MM.1S (cell line): ENCODE measurements around the gene SLC6A7.

Experiments used
- DNase-seq: peaks from one replicate; pipeline ENCODE4 v3.0.0-alpha.2; 2015
- H2AFZ ChIP-seq: fragments of 300-600 bp; sonication (generic); 2 replicates; pipeline ENCODE4 v1.6.0; 2016; ENCODE audit warnings: antibody characterized with exemption, low read length
- H3F3A ChIP-seq: fragments of 300-600 bp; sonication (generic); 2 replicates; pipeline ENCODE4 v1.6.1; 2016; ENCODE audit warnings: mild to moderate bottlenecking, antibody characterized with exemption, low read length, moderate library complexity, mixed read lengths; ENCODE audit not compliant: insufficient read depth
- H3K27ac ChIP-seq: fragments of 300-600 bp; sonication (generic); 2 replicates; pipeline ENCODE4 v1.5.1; 2016; ENCODE audit warnings: mild to moderate bottlenecking, low read length
- H3K27me3 ChIP-seq: fragments of 300-600 bp; sonication (generic); replicated peaks from 2 replicates; pipeline ENCODE4 v1.6.0; 2016; ENCODE audit warnings: low read length; ENCODE audit not compliant: insufficient read depth
- H3K36me3 ChIP-seq: fragments of 300-600 bp; sonication (generic); replicated peaks from 2 replicates; pipeline ENCODE4 v1.6.1; 2016; ENCODE audit warnings: mild to moderate bottlenecking, low read length, mixed read lengths; ENCODE audit not compliant: insufficient read depth
- H3K4me1 ChIP-seq: fragments of 300-600 bp; sonication (generic); 2 replicates; pipeline ENCODE4 v1.6.1; 2016; ENCODE audit warnings: low read length, mixed read lengths
- H3K4me2 ChIP-seq: fragments of 300-600 bp; sonication (generic); 2 replicates; pipeline ENCODE4 v1.6.0; 2016; ENCODE audit warnings: low read depth, low read length
- H3K4me3 ChIP-seq: fragments of 300-600 bp; sonication (generic); 2 replicates; pipeline ENCODE4 v1.5.1; 2016; ENCODE audit warnings: low read length, mixed read lengths
- H3K79me2 ChIP-seq: fragments of 300-600 bp; sonication (generic); 2 replicates; pipeline ENCODE4 v1.6.1; 2016; ENCODE audit warnings: mixed run types, low read length, mixed read lengths
- H3K9ac ChIP-seq: fragments of 300-600 bp; sonication (generic); 2 replicates; pipeline ENCODE4 v1.6.1; 2016; ENCODE audit warnings: low read length, mixed read lengths
- H3K9me2 ChIP-seq: fragments of 300-600 bp; sonication (generic); replicated peaks from 2 replicates; pipeline ENCODE4 v1.6.1; 2016; ENCODE audit warnings: mild to moderate bottlenecking, low read length, mixed read lengths; ENCODE audit not compliant: insufficient read depth
- H3K9me3 ChIP-seq: fragments of 300-600 bp; sonication (generic); replicated peaks from 2 replicates; pipeline ENCODE4 v1.6.1; 2016; ENCODE audit warnings: mild to moderate bottlenecking, low read length, mixed read lengths; ENCODE audit not compliant: insufficient read depth
- H4K20me1 ChIP-seq: fragments of 300-600 bp; sonication (generic); 2 replicates; pipeline ENCODE4 v1.6.1; 2016; ENCODE audit warnings: mild to moderate bottlenecking, low read length, moderate library complexity, mixed read lengths; ENCODE audit not compliant: insufficient read depth
- CTCF ChIP-seq: fragments of 300-600 bp; sonication (generic); IDR thresholded peaks from 2 replicates; pipeline ENCODE4 v1.5.1; 2016; ENCODE audit warnings: antibody characterized with exemption, low read length, mixed read lengths
- EZH2 ChIP-seq: fragments of 300-600 bp; sonication (generic); optimal IDR thresholded peaks from 2 replicates; pipeline ENCODE3; 2017; ENCODE audit warnings: low read depth, mild to moderate bottlenecking, antibody characterized with exemption, low read length, mixed read lengths
- EZH2phosphoT487 ChIP-seq: fragments of 300-600 bp; sonication (generic); IDR thresholded peaks from 2 replicates; pipeline ENCODE4 v1.6.1; 2018; ENCODE audit warnings: antibody characterized with exemption, low read length

Gene SLC6A7

GRCh38 chr5:150158170-150158949, 31.5 kb upstream of the SLC6A7 start:
- H3K4me1 ChIP-seq, result no peaks in the 10 kb centered on the region
- H3K9ac ChIP-seq, result no peak overlapping the region
- no peak overlapping the region for H2AFZ ChIP-seq
- H3K9me2 ChIP-seq, result no peaks in the 10 kb centered on the region
- H4K20me1 ChIP-seq, result no peaks in the 10 kb centered on the region
- H3K9me3 ChIP-seq, result no peaks in the 10 kb centered on the region
- H3K4me2 ChIP-seq, result no peak overlapping the region
- no peaks in the 10 kb centered on the region for H3K27me3 ChIP-seq
- TF ChIP-seq CTCF (no peak), EZH2 (no peak), EZH2phosphoT487 (no peak)
- no peaks in the 10 kb centered on the region for H3K79me2 ChIP-seq
- H3K27ac ChIP-seq, result no peak overlapping the region
- no peaks in the 10 kb centered on the region for H3F3A ChIP-seq
- no peak for DNase-seq
- H3K4me3 ChIP-seq, result no peak overlapping the region
- H3K36me3 ChIP-seq, result no peaks in the 10 kb centered on the region

DNA sequence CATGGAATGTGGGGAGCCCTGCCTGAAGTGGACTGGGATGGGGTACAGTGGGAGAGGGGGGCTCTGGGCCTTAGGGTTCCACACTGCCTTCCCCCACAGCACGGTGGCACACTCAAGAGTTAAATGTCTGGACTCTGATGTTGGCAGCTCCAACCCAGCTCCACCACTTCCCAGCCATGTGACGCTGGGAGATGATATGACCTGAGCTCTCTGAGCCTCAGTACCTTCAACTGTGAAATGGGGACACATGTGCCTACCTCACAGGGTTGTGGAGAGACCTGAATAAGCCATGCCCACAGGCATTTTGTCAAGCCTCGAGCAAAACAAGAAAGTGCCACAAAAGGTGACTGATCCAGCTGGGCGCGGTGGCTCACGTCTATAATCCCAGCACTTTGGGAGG, 30.8 kb upstream of the SLC6A7 start:
- no peaks in the 10 kb centered on the region for H3K4me1 ChIP-seq
- H3F3A ChIP-seq, result no peaks in the 10 kb centered on the region
- H3K4me3 ChIP-seq, result no peak overlapping the region
- H3K27me3 ChIP-seq, result no peaks in the 10 kb centered on the region
- no peak for DNase-seq
- H3K9me3 ChIP-seq, result no peaks in the 10 kb centered on the region
- no peak overlapping the region for H3K9ac ChIP-seq
- no peaks in the 10 kb centered on the region for H4K20me1 ChIP-seq
- no peaks in the 10 kb centered on the region for H3K36me3 ChIP-seq
- H3K4me2 ChIP-seq, result no peak overlapping the region
- no peaks in the 10 kb centered on the region for H3K79me2 ChIP-seq
- H3K9me2 ChIP-seq, result no peaks in the 10 kb centered on the region
- H3K27ac ChIP-seq, result no peak overlapping the region
- no peak overlapping the region for H2AFZ ChIP-seq
- no peak for TF ChIP-seq CTCF
- TF ChIP-seq EZH2phosphoT487, result no peak
- TF ChIP-seq EZH2, result no peak

- no peak overlapping the region for H3K4me3 ChIP-seq
- no peaks in the 10 kb centered on the region for H4K20me1 ChIP-seq
- no peaks in the 10 kb centered on the region for H3F3A ChIP-seq
- no peaks in the 10 kb centered on the region for H3K9me2 ChIP-seq
- no peak overlapping the region for H3K4me2 ChIP-seq
- no peaks in the 10 kb centered on the region for H3K4me1 ChIP-seq
- TF ChIP-seq EZH2phosphoT487 (no peak), EZH2 (no peak), CTCF (no peak)
- H3K79me2 ChIP-seq, result no peaks in the 10 kb centered on the region
- no peak overlapping the region for H3K9ac ChIP-seq
- no peaks in the 10 kb centered on the region for H3K36me3 ChIP-seq
- DNase-seq, result no peak
- no peaks in the 10 kb centered on the region for H3K9me3 ChIP-seq
- H3K27ac ChIP-seq, result no peak overlapping the region
- no peak overlapping the region for H2AFZ ChIP-seq
- H3K27me3 ChIP-seq, result no peaks in the 10 kb centered on the region
Observed at GRCh38 chr5:150159741-150160179, 30.1 kb upstream of the SLC6A7 start.
